Stimulated activated CD4-positive, alpha-beta T cell treated with anti-CD3 and anti-CD28 coated beads, Interleukin-2, amount 100 ng/mL, for 48 hours (primary cell): ENCODE data around the gene ANKS4B.
"Not testable (repeated sequence)": the region's sequence is repeated elsewhere in the genome, so short reads cannot be mapped to it uniquely, and the experiment has no call there.

Experiments used
- DNase-seq, 2 donors: peaks; one replicate each; pipeline ENCODE4 v3.0.0-alpha.2; 2020

Gene ANKS4B

DNA sequence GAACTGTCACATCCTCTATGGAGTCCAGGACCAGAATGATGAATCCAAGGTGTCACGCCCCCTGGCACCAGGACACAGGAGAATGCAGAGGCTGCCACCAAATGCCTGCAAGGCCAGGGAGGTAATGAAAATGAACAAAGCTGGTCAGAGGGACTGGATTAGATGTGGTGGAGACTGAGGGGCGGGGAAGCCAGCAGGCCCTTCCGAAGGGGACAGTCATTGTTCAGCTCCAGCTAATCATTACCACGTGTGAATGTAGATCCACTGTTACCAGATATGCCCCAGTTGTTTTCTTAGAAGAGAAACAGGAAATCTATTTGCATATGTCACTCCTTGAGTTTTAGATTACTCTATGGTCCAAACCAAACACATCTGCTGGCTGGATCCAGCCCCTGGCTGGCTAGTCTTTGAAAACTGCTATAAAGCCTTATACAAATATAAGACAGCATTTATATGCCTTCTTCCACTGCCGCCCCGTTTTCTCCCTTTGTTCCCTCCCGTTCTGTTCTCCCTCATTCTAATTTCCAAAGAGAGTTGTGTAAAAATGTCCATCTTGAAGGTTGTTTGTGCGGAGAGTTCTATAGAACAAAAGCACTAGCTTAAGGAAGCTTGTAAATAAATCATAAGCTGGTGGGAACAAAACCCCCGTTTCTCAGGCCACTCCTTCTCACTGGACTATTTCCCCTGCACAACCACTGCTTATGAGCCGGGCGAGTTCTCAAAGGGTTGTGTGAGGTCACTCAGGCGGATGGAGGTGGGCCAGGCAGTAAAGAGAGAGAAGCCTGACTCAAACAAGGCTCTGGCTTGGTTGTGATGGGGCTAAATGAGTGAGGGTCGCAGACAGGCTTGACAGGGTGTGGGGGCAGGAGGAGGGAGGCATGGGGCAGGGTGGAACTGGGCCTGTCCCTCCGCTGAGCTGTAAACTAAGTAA is 30.4 kb downstream of the ANKS4B start:
- no peak for DNase-seq

DNA sequence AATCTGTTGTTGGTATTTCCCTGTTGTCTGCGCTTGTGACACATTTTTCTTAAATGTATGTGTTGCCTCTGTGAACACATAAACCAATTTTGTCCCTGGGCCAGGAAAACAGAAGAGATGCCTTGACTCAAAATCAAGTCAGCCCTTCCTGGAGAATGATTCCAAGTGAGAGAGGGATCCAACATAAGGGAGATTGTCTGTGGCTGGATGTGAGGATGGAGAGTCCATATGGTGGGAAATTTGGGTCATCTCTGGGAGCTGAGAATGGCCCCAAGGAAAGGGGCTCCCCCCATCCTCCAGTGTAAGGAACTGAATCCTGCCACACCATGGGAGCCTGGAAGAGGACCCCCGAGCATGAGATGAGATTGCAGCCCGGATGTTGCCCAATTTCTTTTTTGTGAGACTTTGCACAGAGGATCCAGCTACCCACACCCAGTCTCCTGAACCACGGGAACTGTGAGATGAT is 31.1 kb downstream of the ANKS4B start:
- DNase-seq: no peak

DNA sequence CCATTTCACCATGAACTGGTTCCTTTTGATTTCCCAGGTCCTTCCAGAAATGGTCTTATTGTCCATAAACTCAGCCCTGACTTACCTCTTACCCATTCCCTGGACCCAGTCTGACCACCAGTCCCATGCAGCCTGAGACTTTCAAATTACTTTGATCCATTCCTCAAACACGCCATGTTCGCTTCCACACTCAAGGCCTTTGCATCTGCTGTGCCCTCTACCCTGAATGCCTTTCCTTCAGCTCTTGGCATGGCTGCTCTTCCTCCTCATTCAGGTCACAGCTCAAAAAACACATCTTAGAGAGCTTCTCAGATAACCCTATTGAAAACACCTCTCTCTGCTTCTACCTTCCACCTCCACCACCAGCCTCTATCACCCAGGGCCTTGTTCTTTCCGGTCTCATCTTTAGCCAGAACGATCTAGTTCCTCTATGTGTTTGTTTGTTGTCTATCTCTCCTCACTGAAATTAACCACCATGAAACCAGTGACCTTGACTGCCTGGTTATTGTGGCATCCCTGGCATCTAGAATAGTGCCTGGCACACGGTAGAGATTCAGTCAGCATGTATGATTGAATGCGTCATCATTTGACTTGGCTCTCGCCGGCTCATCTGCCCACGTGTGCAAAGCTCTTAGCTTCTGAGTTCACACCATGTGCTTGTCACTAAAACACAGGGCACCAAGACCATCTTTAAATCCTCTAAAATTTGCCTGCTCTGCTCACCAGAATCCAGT is 31.8 kb downstream of the ANKS4B start:
- DNase-seq: no peak

DNA sequence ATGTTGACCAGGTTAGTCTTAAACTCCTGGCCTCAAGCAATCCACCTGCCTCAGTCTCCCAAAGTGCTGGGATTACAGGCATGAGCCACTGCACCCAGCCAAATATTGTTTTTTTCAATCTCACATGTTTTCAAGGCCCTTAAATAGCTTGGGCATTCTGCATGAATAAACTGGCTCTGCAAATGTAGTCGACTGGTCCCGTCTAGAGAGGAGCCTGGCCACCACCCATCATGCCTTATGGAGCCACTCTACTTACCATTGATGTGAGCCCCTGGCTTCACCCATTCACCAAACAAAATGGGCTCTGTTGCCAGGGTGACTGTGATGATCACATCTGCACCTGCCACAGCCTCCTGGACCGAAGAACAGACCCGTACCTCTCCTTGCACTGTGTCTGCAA is 33.8 kb downstream of the ANKS4B start:
- DNase-seq: no peak

DNA sequence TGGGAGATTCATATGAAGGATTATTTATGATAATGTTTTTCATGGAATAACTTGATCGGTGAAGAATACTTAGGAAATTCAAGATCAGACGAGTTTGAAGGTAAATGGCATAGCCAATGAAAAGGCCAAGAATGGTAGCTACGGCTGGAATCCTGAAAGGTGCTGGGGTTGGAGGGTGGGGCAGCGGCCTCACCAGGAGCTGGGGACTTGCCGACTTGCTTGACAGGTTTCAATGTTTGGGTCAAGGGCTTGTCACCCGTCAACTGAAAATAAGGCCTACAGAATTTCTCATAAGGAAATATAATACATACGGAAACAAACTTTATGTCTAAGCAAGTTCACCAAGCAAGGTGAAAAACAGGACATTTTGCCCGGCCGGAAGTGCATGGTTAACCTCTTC is 34.7 kb downstream of the ANKS4B start:
- no peak for DNase-seq

DNA sequence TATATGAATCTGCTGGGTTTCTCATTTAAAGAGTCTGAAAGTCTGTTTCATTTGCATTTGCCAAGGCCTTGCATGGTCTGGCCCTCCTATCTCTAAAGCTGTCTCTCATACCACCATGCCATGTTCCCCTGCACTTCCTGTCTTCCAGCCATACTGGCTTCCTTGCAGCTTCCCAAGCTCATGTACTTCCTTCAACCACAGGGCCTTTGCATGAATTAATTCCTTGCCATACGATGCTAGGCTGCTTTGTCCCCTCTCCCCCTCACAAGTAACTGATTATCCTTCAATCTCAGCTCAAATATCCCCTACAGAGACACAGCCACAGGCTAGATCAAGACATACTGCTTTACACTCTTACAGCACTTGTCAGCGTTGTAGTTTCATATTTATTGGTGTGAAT is 38.8 kb downstream of the ANKS4B start:
- no peak for DNase-seq

DNA sequence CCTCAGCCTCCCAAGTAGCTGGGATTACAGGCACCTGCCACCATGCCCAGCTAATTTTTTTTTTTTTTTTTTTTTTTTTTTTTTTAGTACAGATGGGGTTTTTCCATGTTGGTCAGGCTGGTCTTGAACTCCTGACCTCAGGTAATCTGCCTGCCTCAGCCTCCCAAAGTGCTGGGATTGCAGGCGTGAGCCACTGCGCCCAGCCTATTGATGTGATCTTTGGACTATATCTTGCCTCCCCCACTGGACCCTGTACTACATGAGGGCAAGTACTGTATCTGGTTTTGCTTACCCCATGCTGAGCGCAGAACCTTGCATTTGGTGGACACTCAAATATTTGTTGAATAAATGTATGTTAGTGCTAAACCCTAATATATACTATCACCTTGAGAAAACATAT is 39.3 kb downstream of the ANKS4B start:
- not testable (repeated sequence) for DNase-seq

DNA sequence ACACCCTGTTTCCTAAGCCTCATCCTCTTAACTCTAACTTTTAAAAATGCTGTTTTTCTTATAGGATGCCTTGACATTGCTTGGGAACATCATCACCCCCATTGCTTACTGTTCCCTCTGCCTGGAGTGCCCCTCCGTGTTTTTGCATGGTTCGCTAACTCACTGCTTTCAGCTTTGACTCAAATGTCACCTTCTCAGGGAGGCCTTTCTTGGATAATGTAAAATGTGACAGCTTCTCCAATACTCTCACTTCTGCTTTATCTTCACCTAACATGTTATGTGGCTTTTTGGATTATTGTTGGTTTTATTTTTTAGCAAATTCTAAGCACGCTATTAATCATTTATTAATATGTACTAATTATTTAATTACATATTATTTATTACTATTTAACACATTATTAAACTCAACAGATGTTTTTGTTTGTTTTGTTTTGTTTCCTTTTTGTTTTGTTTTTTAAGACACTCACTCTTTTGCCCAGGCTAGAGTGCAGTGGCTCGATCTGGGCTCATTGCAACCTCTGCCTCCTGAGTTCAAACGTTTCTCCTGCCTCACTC is 40.8 kb downstream of the ANKS4B start:
- no peak for DNase-seq

DNA sequence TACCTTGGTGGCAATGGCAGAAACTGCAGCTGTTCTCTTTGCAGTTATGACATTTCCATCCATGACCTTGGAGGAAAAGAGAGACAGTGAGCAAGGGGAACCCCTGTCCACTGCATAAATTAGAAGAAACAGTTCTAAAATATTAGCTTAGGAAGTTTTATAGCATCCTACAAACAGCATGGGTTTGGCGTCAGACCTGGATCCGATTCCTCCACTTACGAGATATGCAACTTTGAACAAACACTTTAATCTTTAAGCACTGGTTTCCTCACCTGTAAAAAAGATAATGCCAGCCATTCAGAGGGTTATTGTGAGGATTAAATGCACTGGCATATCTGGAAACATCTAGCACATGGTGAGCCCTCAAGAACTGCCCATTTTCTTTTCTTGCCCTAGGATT is 42.0 kb downstream of the ANKS4B start:
- DNase-seq: no peak

DNA sequence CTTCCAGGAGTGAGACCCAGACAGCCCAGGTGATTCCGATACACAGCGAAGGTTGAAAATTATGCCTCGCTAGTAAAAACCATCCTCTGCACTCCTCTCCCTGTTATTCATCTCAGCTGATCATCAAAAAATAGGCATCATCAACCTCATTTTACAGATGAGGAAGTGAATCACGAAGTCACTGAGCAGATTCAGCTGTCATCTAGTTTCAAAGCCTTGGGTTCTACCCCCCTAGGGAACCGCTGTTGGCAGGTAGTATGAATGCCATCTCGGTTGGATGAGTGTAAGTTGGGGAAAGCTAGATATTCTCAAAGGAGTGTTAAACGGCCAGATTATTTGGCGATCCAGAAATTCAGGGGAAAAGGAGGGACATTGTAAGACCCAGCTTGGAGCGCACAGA is 42.6 kb downstream of the ANKS4B start:
- no peak for DNase-seq

DNA sequence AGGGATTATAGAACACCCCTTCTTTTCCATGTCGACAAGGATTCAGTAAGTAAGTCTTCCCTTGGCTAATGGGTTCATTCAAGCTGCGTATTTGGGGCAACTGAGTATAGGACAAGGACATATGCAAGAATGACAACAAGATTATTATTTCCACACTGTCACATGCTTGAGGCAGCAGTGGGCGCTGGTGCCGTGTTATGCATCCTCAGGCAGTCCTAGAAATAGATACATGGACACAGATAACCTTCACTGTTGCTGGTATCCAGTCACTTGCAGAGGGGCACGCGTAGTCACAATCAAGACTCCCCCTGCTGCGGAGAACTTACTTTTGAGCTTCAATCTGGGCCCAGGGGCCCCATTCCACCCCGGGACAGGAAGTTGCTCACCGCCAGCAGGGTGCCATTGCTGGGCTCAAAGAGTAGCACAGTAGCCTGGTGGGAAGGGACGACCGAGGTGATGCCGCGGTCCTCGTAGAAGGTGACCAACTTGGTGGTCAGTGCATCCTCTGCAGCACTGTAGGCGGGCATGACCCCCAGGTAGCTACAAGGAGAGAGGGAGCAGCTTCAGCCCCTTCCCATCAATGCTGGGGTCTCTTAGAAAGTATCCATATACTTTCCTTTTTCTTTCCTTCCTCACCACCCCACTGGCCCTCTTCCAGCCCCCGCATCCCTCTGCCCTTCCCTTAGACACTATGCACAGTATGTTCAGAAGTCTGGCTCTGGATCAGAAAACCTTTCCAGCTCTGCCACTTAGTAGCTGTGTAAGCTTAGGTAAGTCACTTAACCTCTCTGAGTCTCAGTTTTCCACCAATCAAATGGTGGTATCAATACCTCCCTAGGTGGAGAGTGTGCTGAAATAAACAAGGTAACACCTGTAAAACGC is 43.8 kb downstream of the ANKS4B start:
- no peak for DNase-seq

DNA sequence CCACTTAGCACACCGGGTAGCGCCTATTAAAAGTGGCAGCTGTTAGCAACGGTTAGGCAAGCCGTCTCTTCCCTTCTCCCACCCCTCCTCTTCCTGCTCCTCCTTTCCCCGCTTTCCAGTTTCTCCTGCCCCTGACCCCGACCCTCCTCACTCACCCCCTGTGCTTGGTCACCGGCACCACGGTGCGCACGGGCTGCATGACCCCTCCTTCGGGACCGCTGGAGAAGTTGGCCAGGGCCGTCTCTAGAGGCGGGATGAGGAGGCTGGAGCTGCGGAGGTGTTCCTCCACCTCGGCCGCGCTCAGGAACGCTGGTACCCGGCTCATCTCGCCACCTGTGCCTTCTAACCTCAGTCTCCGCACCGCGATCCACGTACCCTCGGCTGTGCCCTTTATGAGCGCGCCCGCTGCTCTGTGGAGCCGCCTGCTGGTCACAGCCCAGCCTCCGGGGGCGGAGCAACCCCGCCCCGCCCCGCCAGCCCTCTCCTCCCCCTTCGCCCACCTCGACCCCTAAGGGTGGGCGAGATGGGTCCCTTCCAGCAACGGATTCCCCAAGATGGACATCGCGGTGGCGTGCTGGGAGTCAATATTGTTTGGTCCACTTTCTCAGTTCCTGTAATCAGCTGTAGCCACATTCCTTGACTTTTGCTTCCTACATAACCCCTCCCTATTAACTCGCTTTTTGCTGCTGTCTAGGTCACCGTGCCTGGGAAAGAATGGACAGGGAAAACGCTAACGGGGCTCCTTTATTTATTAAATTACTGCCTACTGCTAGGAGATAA is 44.6 kb downstream of the ANKS4B start, which contains the start of gene CRYM:
Gene CRYM (minus strand): TSS at position 364 of the 780 bp plus-strand sequence. CDS start 39 bp downstream, at position 325.
- DNase-seq: peak; percentile 53 to 59

DNA sequence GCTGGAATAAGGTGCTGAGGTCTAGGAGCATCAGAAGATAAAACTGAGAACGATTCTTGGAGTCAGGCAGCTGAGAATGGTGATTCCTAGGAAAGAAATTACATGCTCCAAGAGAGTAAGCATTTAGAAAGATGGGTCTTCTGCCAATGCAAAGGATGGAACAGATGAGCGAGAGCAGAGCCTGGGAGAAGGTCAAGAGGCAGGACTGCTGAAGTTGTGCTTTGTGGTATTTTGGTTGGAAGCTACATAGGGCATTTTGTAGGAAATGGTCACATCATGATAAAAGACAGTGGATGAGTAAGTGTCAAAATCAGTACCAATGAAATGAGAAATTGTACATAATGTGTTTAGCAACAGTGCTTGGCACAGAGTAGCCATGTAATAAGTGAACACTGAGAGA is 46.0 kb downstream of the ANKS4B start:
- no peak for DNase-seq

DNA sequence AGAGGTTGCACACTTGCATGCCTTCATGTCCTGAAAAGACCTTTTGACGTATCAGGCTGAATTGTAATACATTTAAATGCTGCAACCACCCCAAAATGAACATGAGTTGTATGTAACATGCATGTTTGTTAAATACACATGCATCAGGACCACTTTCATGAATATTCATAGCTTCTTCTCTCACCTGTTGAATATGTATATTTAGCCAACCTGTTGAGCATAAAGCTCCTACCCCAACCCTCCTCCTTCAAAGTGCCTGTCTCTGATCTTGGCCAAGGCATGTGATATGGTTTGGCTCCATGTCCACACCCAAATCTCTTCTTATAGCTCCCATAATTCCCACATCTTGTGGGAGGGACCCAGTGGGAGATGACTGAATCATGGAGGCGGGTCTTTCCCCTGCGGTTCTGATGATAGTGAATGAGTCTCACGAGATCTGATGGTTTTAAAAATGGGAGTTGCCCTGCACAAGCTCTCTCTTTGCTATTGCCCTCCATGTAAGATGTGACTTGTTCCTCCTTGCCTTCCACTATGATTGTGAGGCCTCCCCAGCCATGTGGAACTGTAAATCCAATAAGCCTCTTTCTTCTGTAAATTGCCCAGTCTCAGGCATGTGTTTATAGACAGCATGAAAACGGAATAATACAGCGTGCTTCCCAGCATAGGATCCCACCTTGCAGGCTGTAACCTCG is 48.3 kb downstream of the ANKS4B start:
- DNase-seq: no peak

DNA sequence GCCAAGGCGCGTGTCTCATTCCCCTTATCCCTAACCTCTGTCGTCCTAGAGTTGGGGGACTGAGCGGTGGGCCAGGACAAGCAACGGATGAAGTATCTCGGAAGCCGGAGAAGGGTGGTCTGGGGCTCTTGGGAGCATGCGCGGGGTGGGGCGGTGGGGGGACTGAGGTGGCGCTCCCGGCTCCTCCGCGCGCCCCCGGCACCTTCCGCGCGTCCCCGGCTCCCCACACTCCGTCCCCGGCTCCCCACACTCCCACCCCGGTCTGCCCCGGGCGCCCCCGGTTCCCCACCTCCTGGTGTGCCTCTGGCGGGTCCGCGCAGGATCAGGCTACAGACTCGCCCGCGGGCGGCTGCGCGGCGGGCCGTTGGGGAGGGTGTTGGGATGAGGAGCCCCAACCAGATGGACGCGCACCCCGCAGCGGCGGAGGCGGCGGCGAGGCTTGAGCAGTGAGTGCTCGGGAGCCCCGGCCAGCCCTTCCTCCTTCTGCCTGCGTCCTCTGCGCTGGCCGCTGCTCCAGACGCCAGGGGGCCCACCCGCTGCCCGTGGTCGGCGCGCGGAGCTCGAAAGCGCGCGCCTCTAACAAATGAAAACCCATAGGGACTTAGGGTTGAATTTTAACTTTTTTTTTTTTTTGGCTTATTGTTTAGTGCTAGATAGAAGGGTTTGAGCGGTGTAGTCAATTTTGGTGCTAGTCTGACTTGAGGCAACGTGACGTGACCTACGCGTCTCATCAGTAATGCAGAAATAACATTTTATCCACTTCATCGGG is 50.2 kb downstream of the ANKS4B start:
- DNase-seq: no peak

DNA sequence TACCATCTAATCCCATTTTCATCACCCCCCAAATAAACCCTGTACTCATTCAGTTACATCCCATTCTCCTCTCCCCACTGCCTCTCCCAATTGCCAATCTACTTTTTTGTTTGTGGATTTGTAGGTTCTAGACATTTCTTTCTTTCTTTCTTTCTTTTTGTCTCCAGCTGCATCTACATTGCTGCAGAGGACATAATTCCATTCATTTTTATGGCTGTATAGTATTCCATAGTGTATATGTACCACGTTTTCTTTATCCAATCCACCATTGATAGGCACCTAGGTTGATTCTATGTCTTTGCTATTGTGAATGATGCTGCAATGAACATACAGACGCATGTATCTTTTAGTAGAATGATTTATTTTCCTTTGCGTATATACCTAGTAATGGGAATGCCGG is 50.9 kb downstream of the ANKS4B start:
- no peak for DNase-seq

DNA sequence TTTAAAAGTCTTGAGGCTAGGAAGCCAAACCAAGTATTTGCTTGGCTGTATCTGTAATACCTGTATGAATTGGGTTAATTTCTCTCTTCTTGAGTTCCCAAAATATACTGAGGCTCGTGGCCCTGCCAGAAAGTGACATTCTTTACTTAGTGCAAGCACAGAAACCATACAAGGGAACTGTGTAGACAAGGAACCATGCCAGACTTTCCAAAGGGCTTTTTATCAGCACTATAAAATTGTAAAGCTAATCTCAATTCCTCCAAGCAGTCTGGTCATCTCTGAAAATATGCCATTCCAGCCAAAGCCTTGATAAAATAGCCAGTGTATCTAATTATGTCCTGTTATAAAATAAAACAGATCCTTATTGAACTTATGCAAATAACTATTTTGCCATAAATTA is 51.8 kb downstream of the ANKS4B start:
- no peak for DNase-seq

DNA sequence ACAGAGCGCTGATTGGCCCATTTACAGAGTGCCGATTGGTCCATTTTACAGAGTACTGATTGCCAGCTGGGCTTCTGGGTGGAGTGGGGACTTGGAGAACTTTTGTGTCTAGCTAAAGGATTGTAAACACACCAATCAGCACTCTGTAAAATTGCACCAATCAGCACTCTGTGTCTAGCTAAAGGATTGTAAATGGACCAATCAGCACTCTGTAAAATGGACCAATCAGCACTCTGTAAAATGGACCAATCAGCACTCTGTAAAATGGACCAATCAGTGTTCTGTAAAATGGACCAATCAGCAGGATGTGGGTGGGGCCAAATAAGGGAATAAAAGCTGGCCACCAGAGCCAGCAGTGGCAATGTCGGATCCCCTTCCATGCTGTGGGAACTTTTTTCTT is 56.3 kb downstream of the ANKS4B start:
- not testable (repeated sequence) for DNase-seq

DNA sequence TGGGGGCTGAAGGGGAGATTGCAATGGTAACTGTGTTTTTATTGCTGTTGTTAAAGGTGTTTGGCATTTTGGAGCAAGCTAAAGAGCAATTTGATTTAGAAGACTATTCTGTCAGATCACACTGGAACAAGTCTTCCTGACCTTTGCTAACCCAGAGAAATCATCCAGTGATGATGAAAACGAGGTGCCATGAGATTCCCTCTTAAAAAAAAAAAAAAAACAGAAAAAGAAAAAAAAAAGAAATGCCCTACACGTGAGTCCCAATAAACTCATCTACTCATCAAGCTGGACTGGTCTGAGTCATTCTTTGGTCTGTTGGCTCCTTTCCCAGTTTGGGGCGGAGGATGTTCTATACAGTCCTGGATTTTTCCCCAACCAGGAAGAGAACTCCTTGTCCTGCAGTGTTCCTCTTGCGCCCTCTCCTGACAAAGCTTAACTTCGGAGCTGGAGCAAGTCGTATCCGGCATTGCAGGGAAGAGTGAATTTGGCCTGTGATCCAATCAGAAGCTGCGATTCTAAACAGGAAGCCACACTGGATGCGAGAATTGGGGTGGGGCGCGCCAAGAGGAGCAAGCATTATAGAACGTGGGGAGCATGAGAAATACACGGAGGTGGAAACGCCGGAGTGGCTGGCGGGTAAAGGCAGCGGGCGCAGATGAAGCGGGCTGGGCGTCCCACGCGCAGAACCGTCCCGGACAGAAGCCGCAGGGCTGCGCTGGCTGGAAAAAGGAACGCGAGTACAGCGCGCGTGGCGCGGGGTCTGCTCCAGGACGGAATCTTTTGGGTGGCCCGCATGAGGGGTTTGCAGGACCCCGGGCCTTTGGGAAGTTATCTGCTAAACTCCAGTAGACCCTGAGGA is 67.0 kb downstream of the ANKS4B start:
- DNase-seq: peak; percentile 44 to 56
